SJSA1 (cell line): ENCODE results near the gene ENPP6. TPM values are rescaled to one million over a fixed set of nuclear protein-coding genes. Genes with fewer than 3 reads are reported as not detected.

ENCODE experiments used
- DNase-seq, 2 experiments: peaks; one replicate each; pipeline ENCODE4 v3.0.0-alpha.2; 2015 to 2020; ENCODE audit warnings: low spot score in 2 of 2, low read depth in 1 of 2
- H3K27ac ChIP-seq: fragments of 250-450 bp; sonication (Bioruptor Pico); 2 replicates; pipeline ENCODE4 v1.5.1; 2020; ENCODE audit warnings: mild to moderate bottlenecking, moderate library complexity
- H3K27me3 ChIP-seq: fragments of 250-450 bp; sonication (Bioruptor Pico); replicated peaks from 2 replicates; pipeline ENCODE4 v1.5.1; 2020; ENCODE audit warnings: mild to moderate bottlenecking, moderate library complexity
- H3K36me3 ChIP-seq: fragments of 250-450 bp; sonication (Bioruptor Pico); 2 replicates; pipeline ENCODE4 v1.5.1; 2020; ENCODE audit warnings: mild to moderate bottlenecking
- H3K4me1 ChIP-seq: fragments of 250-450 bp; sonication (Bioruptor Pico); replicated peaks from 2 replicates; pipeline ENCODE4 v1.6.1; 2021; ENCODE audit warnings: mild to moderate bottlenecking
- H3K4me3 ChIP-seq: fragments of 250-450 bp; sonication (Bioruptor Pico); 2 replicates; pipeline ENCODE4 v1.5.1; 2020; ENCODE audit warnings: mild to moderate bottlenecking
- H3K9me3 ChIP-seq: fragments of 250-450 bp; sonication (Bioruptor Pico); replicated peaks from 2 replicates; pipeline ENCODE4 v1.5.1; 2020; ENCODE audit warnings: mild to moderate bottlenecking
- total RNA-seq: library from RNA; depleted of rRNA; stranded (reverse); fragments of >200 nt; shearing (Covaris generic); gene quantifications from 2 replicates; pipeline ENCODE4 v1.2.3, GENCODE V29; 2014; rRNA removed

The ENPP6 gene
- total RNA-seq: not detected in 2 replicates

DNA sequence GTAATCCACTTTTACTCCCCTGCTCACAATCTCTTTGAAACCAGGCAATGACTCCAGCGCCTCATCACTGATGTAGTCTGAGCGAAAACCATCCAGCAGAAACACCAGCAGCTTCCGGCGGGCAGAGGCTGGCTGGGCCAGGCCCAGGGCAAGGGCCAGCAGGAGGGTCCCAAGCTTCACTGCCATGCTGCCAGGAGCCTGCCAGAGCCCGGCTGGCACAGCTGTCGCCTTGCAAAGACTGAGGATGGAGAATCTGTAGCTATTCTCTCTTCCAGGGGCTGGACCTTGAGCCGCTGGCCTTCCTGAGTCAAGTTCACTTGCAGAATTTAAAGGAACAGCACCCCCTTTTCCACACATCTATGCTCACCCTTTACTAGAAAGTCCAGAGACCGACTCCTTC, at the start of gene ENPP6:
Gene ENPP6 (minus strand): TSS at position 240 of the 400 bp plus-strand sequence. CDS start 54 bp downstream, at position 186.
- DNase-seq: no peak
- Histone ChIP-seq H3K27ac (no peak within 1 kb of the TSS), H3K4me3 (no peak within 1 kb of the TSS), H3K27me3 (no peaks in the 10 kb centered on the region), H3K36me3 (no peaks in the 10 kb centered on the region), H3K4me1 (no peaks in the 10 kb centered on the region), H3K9me3 (no peaks in the 10 kb centered on the region)

- peaks cover 25% of the 10 kb centered on the region for H3K4me1 ChIP-seq
- H3K27me3 ChIP-seq: no peaks in the 10 kb centered on the region
- H3K36me3 ChIP-seq: no peaks in the 10 kb centered on the region
- peak; percentile 5 to 16 for DNase-seq
- no peak overlapping the region for H3K4me3 ChIP-seq
- H3K27ac ChIP-seq: peak overlapping the region; percentile 88
- no peaks in the 10 kb centered on the region for H3K9me3 ChIP-seq
These were observed 49.5 kb upstream of the ENPP6 start for GRCh38 chr4:184267206-184267608.

- no peaks in the 10 kb centered on the region for H3K9me3 ChIP-seq
- H3K27ac ChIP-seq: no peak overlapping the region; the same call in 1 of the 2 replicates
- H3K27me3 ChIP-seq: no peaks in the 10 kb centered on the region
- peaks cover 32% of the 10 kb centered on the region for H3K4me1 ChIP-seq
- peak overlapping the region; percentile 10 for H3K4me3 ChIP-seq
- DNase-seq: peak; percentile 50
- no peaks in the 10 kb centered on the region for H3K36me3 ChIP-seq
These were observed 48.1 kb upstream of the ENPP6 start for GRCh38 chr4:184265546-184266351.

DNA sequence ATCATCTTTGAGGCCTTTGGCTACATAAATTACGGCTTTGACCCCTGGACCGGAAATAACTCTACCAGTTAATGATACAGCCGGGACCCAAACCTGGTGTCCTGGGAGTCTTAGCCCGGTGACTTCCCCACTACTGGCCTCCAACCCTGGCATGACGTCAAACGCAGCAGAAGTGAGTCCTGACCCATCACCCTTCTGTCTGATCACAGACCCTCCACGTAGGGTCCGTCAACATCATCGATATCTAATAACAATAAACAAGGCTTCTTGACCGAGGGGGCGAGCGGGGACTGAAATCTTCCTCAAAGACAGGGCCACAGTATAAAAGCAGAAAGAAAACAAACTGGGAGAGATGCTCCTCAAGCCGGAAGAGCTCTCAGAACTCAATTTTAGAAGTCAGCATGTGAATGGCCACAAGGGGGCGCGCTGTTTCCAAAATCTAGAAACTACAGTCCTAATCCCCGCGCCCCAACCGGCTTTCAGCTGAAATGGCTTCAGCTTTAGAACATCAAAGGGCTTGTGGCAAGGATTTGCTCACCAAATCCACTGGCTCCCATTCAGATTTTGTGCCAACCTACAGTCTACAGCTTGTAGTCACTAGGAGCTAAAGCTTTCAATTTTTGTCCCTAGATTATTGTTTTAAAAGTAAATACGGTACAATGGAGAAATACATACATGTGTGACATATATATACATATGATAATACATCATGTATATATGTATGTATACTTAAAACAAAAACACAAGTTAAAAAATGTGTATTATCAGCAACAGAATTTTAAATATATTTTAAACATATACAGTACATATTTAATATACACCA, 46.4 kb upstream of the ENPP6 start:
- no peaks in the 10 kb centered on the region for H3K27me3 ChIP-seq
- DNase-seq: peak; percentile 83 to 93
- H3K4me3 ChIP-seq: no peak overlapping the region
- H3K27ac ChIP-seq: no peak overlapping the region
- H3K9me3 ChIP-seq: no peaks in the 10 kb centered on the region
- H3K4me1 ChIP-seq: peaks cover 43% of the 10 kb centered on the region
- H3K36me3 ChIP-seq: no peaks in the 10 kb centered on the region

DNA sequence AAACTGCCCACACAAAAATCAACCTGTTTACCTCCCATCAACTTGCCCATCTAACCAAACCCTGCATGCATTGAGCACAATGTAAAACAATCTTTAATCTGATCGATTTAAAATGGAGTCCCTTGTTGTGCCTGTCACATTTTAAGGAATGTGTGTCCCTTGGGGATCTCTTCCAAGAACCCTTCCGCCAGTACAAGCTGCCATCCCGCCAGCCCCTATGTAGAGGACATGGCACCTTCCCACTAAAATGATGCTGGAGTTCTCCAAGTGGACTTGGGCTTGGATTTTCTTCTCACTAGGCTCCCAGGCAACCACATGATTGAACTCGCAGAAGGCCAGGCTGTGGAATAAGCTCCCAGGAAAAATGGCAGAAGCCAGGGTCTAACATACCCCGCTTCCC, 45.8 kb upstream of the ENPP6 start:
- no peak overlapping the region for H3K4me3 ChIP-seq

DNA sequence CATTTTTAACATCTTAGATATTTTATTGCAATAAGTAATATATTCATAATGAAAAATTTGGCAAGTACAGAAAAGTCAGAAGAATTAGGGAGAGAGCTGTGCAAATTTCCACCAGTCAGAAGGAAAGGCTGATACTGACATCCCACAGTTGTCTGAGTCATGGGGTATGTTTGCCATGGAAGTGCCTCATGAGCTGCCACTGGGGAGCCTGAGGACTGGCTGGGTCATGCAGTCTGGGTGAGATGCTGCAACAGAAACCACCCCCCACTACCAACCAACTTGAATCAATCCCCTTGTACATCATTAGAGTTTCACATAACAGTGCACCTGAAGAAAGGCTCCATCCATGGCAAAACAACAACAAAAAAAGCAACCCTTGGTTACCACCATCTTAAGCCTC, 45.2 kb upstream of the ENPP6 start:
- H3K36me3 ChIP-seq: no peaks in the 10 kb centered on the region
- H3K9me3 ChIP-seq: no peaks in the 10 kb centered on the region
- no peak overlapping the region for H3K4me3 ChIP-seq
- peaks cover 37% of the 10 kb centered on the region for H3K4me1 ChIP-seq
- peak in 1 of 2 experiments; percentile 10 for DNase-seq
- no peak overlapping the region for H3K27ac ChIP-seq
- no peaks in the 10 kb centered on the region for H3K27me3 ChIP-seq

More for the DNA sequence above, 45.8 kb upstream of the ENPP6 start:
- Histone ChIP-seq H3K4me1 (peaks cover 37% of the 10 kb centered on the region), H3K9me3 (no peaks in the 10 kb centered on the region), H3K27me3 (no peaks in the 10 kb centered on the region), H3K36me3 (no peaks in the 10 kb centered on the region), H3K27ac (no peak overlapping the region)
- no peak for DNase-seq

DNA sequence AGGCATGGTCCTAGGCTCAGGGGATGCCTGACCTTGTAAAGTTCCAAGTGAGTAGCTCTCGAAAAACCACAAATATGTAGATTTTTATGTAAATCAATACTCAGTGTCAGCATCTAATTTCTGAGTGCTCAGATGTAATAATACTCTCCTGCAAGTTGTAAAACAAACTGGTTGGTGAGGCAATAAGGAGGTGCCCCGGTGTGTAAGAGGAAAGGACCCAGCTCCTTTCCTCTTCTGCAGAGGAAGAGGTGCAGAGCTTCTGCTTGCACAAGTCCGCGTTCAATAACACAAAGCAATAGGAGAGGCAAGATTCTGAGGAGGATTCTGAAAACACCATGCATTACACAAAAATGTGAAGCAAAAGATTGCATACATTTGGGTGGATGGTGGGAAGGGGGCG, 43.6 kb upstream of the ENPP6 start:
- Histone ChIP-seq H3K9me3 (no peaks in the 10 kb centered on the region), H3K36me3 (no peaks in the 10 kb centered on the region), H3K4me3 (no peak overlapping the region), H3K27me3 (no peaks in the 10 kb centered on the region), H3K27ac (no peak overlapping the region), H3K4me1 (peaks cover 29% of the 10 kb centered on the region)
- peak in 1 of 2 experiments; percentile 15 for DNase-seq

GRCh38 chr4:184259866-184260265, 42.2 kb upstream of the ENPP6 start:
- DNase-seq: no peak
- Histone ChIP-seq H3K27ac (peak overlapping the region; percentile 23; the same call in 1 of the 2 replicates), H3K9me3 (no peaks in the 10 kb centered on the region), H3K4me1 (peaks cover 18% of the 10 kb centered on the region), H3K36me3 (no peaks in the 10 kb centered on the region), H3K4me3 (no peak overlapping the region), H3K27me3 (no peaks in the 10 kb centered on the region)

DNA sequence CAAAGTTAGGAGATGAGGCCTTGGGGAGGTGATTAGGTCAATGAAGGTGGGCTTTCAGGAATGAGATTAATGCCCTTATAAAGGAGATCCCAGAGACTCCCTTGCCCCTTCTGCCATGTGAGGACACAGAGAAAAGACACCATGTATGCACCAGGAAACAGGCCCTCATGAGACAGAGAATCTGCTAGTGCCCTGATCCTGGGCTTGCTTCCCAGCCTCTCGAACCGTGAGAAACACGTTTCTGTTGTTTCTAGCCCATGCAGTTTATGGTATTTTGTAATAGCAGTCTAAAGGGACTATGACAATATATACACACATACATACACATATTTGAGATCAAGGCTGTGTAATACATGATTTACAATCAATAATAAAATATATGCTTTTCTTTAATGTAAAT, 41.4 kb upstream of the ENPP6 start:
- no peak for DNase-seq
- Histone ChIP-seq H3K4me1 (peaks cover 18% of the 10 kb centered on the region), H3K27ac (no peak overlapping the region), H3K9me3 (no peaks in the 10 kb centered on the region), H3K27me3 (no peaks in the 10 kb centered on the region), H3K36me3 (no peaks in the 10 kb centered on the region), H3K4me3 (no peak overlapping the region)

GRCh38 chr4:184255871-184256642, 38.4 kb upstream of the ENPP6 start:
- Histone ChIP-seq H3K9me3 (no peaks in the 10 kb centered on the region), H3K27ac (no peak overlapping the region), H3K36me3 (no peaks in the 10 kb centered on the region), H3K4me1 (peaks cover 14% of the 10 kb centered on the region), H3K4me3 (no peak overlapping the region), H3K27me3 (no peaks in the 10 kb centered on the region)
- no peak for DNase-seq

DNA sequence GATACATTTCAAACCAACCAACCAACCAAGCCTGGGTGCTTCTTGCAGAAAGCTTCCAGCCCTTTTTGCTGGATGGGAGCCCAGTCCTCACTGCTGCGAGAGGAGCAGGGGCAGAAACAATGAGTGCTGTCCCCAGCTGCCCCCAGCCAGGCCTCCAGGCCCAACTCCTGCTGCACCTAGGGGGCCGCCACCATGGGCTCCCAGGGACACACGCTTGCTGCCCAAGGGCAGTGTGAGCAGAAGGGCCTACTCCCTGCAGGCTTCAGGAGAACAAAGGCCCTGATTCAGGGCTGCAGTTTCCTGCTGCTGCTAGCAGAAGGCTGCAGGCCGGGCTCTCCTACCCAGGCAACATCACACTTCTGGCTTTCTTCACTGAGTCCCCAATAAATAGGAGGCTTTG, 37.7 kb upstream of the ENPP6 start:
- H3K27me3 ChIP-seq: no peaks in the 10 kb centered on the region
- H3K36me3 ChIP-seq: no peaks in the 10 kb centered on the region
- no peak overlapping the region for H3K27ac ChIP-seq

DNA sequence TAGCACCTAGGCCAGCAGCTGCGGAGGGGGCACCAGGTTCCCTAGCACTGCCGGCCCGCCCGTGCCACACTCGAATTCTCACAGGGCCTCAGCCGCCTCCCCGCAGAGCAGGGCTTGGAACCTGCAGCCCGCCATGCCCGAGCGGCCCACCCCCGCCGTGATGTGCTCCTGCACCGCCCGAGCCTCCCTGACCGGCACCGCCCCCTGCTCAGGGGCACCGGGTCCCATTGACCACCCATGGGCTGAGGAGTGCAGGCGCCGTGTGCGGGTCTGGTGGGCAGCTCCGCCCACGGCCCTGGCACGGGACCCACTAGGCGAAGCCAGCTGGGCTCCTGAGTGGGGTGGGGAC, 35.4 kb upstream of the ENPP6 start:
- Histone ChIP-seq H3K9me3 (no peaks in the 10 kb centered on the region), H3K4me3 (no peak overlapping the region), H3K4me1 (no peaks in the 10 kb centered on the region), H3K27me3 (no peaks in the 10 kb centered on the region), H3K27ac (no peak overlapping the region), H3K36me3 (no peaks in the 10 kb centered on the region)
- no peak for DNase-seq

More for the DNA sequence above, 37.7 kb upstream of the ENPP6 start:
- Histone ChIP-seq H3K4me3 (no peak overlapping the region), H3K9me3 (no peaks in the 10 kb centered on the region), H3K4me1 (peaks cover 9% of the 10 kb centered on the region)
- DNase-seq: no peak

DNA sequence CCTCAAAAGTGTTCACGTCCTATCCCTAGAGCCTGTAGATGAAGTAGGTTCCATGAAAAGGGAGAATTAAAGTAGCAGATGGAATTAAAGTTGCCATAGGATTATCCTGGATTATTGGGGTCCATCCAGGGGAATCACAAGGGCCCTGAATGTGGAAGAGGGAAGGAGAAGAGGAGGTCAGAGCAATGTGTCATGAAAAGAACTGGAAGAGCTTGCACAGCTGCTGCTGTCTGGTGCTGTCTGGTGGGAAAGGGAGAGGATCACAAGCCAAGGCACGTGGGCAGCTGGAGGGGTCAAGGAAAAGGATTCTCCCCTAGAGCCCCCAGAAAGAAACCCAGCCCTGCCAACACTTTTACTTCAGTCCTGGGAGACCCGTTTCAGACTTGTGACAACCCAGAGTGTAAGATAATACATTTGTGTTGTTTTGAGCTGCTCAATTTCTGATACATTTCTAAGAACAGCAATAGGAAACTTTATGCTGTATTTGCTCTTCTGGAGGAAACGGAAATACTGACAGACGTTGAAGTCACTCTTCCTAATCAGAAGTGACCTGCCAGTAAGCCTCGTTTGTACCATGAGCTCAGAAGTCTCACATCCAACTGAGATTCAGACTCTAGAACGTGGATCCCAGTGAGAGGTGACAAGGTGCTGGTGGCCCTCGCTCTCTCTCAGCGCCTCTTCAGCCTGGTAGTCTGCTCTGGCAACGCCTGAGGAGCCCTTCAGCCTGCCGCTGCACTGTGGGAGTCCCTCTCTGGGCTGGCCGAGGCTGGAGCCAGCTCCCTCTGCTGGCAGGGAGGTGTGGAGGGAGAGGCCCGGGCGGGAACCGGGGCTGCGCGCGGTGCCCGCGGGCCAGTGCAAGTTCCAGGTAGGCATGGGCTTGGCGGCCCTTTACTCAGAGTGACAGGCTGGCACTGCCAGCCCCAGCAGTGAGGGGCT, 34.7 kb upstream of the ENPP6 start:
- H3K27ac ChIP-seq: no peak overlapping the region
- no peak for DNase-seq
- no peaks in the 10 kb centered on the region for H3K9me3 ChIP-seq
- no peaks in the 10 kb centered on the region for H3K27me3 ChIP-seq
- no peak overlapping the region for H3K4me3 ChIP-seq
- no peaks in the 10 kb centered on the region for H3K4me1 ChIP-seq
- H3K36me3 ChIP-seq: no peaks in the 10 kb centered on the region
